ENCODE results near the gene PCDHB15. TPM values are rescaled to one million over a fixed set of nuclear protein-coding genes. Genes with fewer than 3 reads are reported as not detected.
A peak's percentile ranks its signal among the peaks of the same experiment; 100 is the strongest.
"Not testable (repeated sequence)": the region's sequence is repeated elsewhere in the genome, so short reads cannot be mapped to it uniquely, and the experiment has no call there.

The PCDHB15 gene
- total RNA-seq, 1 donor from 2014 or later = 1.6 TPM

GRCh38 chr5:141208478-141208877 is 36.7 kb upstream of the PCDHB15 start, which contains the start of gene PCDHB12:
Gene PCDHB12, plus strand, starts transcription at chr5:141208719. Its CDS starts 189 bp downstream, at chr5:141208908.
- Histone ChIP-seq H4K20me1 (ENCODE audit: insufficient read depth, low read length) (no peaks in the 10 kb centered on the region), H3K4me1 (ENCODE audit: insufficient read depth, low read length) (no peaks in the 10 kb centered on the region), H3K79me2 (ENCODE audit: insufficient read depth, low read length) (no peaks in the 10 kb centered on the region), H3K9me3 (ENCODE audit: insufficient read depth, low read depth, low read length) (no peaks in the 10 kb centered on the region), H3K36me3 (ENCODE audit: insufficient read depth, low read length) (no peaks in the 10 kb centered on the region), H3K9ac (ENCODE audit: low read length) (no peak within 1 kb of the TSS), H3K4me2 (ENCODE audit: low read length) (no peak within 1 kb of the TSS), H2AFZ (ENCODE audit: low read depth, low read length) (no peak within 1 kb of the TSS), H3K27me3 (ENCODE audit: insufficient read depth, low read length) (no peaks in the 10 kb centered on the region), H3K4me3 (ENCODE audit: insufficient read depth, low read depth, low read length) (no peak within 1 kb of the TSS), H3K27ac (ENCODE audit: low read depth, low read length) (no peak within 1 kb of the TSS)
- peaks cover 1% of the 10 kb centered on the region for H3K27me3 Mint-ChIP-seq (ENCODE audit: low read depth, unreplicated experiment)
- peaks cover 5% of the 10 kb centered on the region for H3K36me3 Mint-ChIP-seq (ENCODE audit: low read depth, unreplicated experiment)
- TF ChIP-seq EZH2 (IDR thresholded peaks at IDR 0.05; ENCODE audit: insufficient read depth, low read length) (no peak), CTCF (IDR thresholded peaks at IDR 0.05; ENCODE audit: insufficient read depth, low read depth, low read length) (peak; percentile 3)
- no peak within 1 kb of the TSS for H3K27ac Mint-ChIP-seq (ENCODE audit: unreplicated experiment)
- H3K4me3 Mint-ChIP-seq (ENCODE audit: unreplicated experiment) = no peak within 1 kb of the TSS
- peaks cover 6% of the 10 kb centered on the region for H3K9me3 Mint-ChIP-seq (ENCODE audit: unreplicated experiment)
- no peaks in the 10 kb centered on the region for H3K4me1 Mint-ChIP-seq (ENCODE audit: low read depth, unreplicated experiment)
- FAIRE-seq = no peak
- DNase-seq (ENCODE audit: low read depth) = no peak

- H3K4me3 Mint-ChIP-seq (ENCODE audit: unreplicated experiment); H3K27ac Mint-ChIP-seq (ENCODE audit: unreplicated experiment); H3K9me3 ChIP-seq (ENCODE audit: insufficient read depth, low read depth, low read length); H3K4me3 ChIP-seq (ENCODE audit: insufficient read depth, low read depth, low read length); H3K4me1 Mint-ChIP-seq (ENCODE audit: low read depth, unreplicated experiment); H3K79me2 ChIP-seq (ENCODE audit: insufficient read depth, low read length); H3K4me2 ChIP-seq (ENCODE audit: low read length); H3K4me1 ChIP-seq (ENCODE audit: insufficient read depth, low read length); H3K27ac ChIP-seq (ENCODE audit: low read depth, low read length); FAIRE-seq; H3K36me3 ChIP-seq (ENCODE audit: insufficient read depth, low read length); H3K9ac ChIP-seq (ENCODE audit: low read length); DNase-seq (ENCODE audit: low read depth); H2AFZ ChIP-seq (ENCODE audit: low read depth, low read length); H4K20me1 ChIP-seq (ENCODE audit: insufficient read depth, low read length); H3K27me3 ChIP-seq (ENCODE audit: insufficient read depth, low read length); H3K27me3 Mint-ChIP-seq (ENCODE audit: low read depth, unreplicated experiment): not testable (repeated sequence)
- H3K9me3 Mint-ChIP-seq (ENCODE audit: unreplicated experiment) = peaks cover 14% of the 10 kb centered on the region
- H3K36me3 Mint-ChIP-seq (ENCODE audit: low read depth, unreplicated experiment) = peaks cover 12% of the 10 kb centered on the region
Observed at GRCh38 chr5:141210281-141210680, 34.9 kb upstream of the PCDHB15 start.

GRCh38 chr5:141210849-141211248 is 34.3 kb upstream of the PCDHB15 start:
- not testable (repeated sequence) for H3K27me3 ChIP-seq (ENCODE audit: insufficient read depth, low read length); FAIRE-seq; DNase-seq (ENCODE audit: low read depth); H3K79me2 ChIP-seq (ENCODE audit: insufficient read depth, low read length); H3K27me3 Mint-ChIP-seq (ENCODE audit: low read depth, unreplicated experiment); H3K27ac ChIP-seq (ENCODE audit: low read depth, low read length); H2AFZ ChIP-seq (ENCODE audit: low read depth, low read length); H4K20me1 ChIP-seq (ENCODE audit: insufficient read depth, low read length); H3K9me3 ChIP-seq (ENCODE audit: insufficient read depth, low read depth, low read length); H3K4me1 Mint-ChIP-seq (ENCODE audit: low read depth, unreplicated experiment); H3K9ac ChIP-seq (ENCODE audit: low read length); H3K4me1 ChIP-seq (ENCODE audit: insufficient read depth, low read length); H3K4me3 ChIP-seq (ENCODE audit: insufficient read depth, low read depth, low read length); H3K36me3 ChIP-seq (ENCODE audit: insufficient read depth, low read length); H3K27ac Mint-ChIP-seq (ENCODE audit: unreplicated experiment); H3K4me2 ChIP-seq (ENCODE audit: low read length)
- Mint-ChIP-seq H3K36me3 (ENCODE audit: low read depth, unreplicated experiment) (peaks cover 13% of the 10 kb centered on the region), H3K9me3 (ENCODE audit: unreplicated experiment) (peaks cover 16% of the 10 kb centered on the region), H3K4me3 (ENCODE audit: unreplicated experiment) (peak overlapping the region; percentile 50)

- H3K4me2 ChIP-seq (ENCODE audit: low read length); H3K27me3 ChIP-seq (ENCODE audit: insufficient read depth, low read length); H4K20me1 ChIP-seq (ENCODE audit: insufficient read depth, low read length); H3K27ac ChIP-seq (ENCODE audit: low read depth, low read length); H3K79me2 ChIP-seq (ENCODE audit: insufficient read depth, low read length); H3K27me3 Mint-ChIP-seq (ENCODE audit: low read depth, unreplicated experiment); H3K4me1 Mint-ChIP-seq (ENCODE audit: low read depth, unreplicated experiment); H3K9ac ChIP-seq (ENCODE audit: low read length); H3K36me3 ChIP-seq (ENCODE audit: insufficient read depth, low read length); FAIRE-seq; H2AFZ ChIP-seq (ENCODE audit: low read depth, low read length); H3K4me3 ChIP-seq (ENCODE audit: insufficient read depth, low read depth, low read length); DNase-seq (ENCODE audit: low read depth); H3K4me1 ChIP-seq (ENCODE audit: insufficient read depth, low read length); H3K9me3 ChIP-seq (ENCODE audit: insufficient read depth, low read depth, low read length); H3K27ac Mint-ChIP-seq (ENCODE audit: unreplicated experiment): not testable (repeated sequence)
- peaks cover 26% of the 10 kb centered on the region for H3K9me3 Mint-ChIP-seq (ENCODE audit: unreplicated experiment)
- H3K36me3 Mint-ChIP-seq (ENCODE audit: low read depth, unreplicated experiment) = peaks cover 20% of the 10 kb centered on the region
- H3K4me3 Mint-ChIP-seq (ENCODE audit: unreplicated experiment) = peak within 1 kb of the TSS; percentile 40
Observed at GRCh38 chr5:141213656-141214339, 31.4 kb upstream of the PCDHB15 start, which contains the start of gene PCDHB13. Gene PCDHB13, plus strand, starts transcription at chr5:141213919. Its CDS starts 205 bp downstream, at chr5:141214124.

- not testable (repeated sequence) for H3K27me3 ChIP-seq (ENCODE audit: insufficient read depth, low read length); H3K27ac ChIP-seq (ENCODE audit: low read depth, low read length); H3K4me1 ChIP-seq (ENCODE audit: insufficient read depth, low read length); H3K4me2 ChIP-seq (ENCODE audit: low read length); H3K9ac ChIP-seq (ENCODE audit: low read length); H3K79me2 ChIP-seq (ENCODE audit: insufficient read depth, low read length); DNase-seq (ENCODE audit: low read depth); H3K36me3 ChIP-seq (ENCODE audit: insufficient read depth, low read length); H2AFZ ChIP-seq (ENCODE audit: low read depth, low read length); FAIRE-seq; H3K27ac Mint-ChIP-seq (ENCODE audit: unreplicated experiment); H4K20me1 ChIP-seq (ENCODE audit: insufficient read depth, low read length); H3K4me1 Mint-ChIP-seq (ENCODE audit: low read depth, unreplicated experiment); H3K4me3 Mint-ChIP-seq (ENCODE audit: unreplicated experiment); H3K27me3 Mint-ChIP-seq (ENCODE audit: low read depth, unreplicated experiment); H3K9me3 ChIP-seq (ENCODE audit: insufficient read depth, low read depth, low read length); H3K4me3 ChIP-seq (ENCODE audit: insufficient read depth, low read depth, low read length)
- H3K36me3 Mint-ChIP-seq (ENCODE audit: low read depth, unreplicated experiment) = peaks cover 20% of the 10 kb centered on the region
- peaks cover 30% of the 10 kb centered on the region for H3K9me3 Mint-ChIP-seq (ENCODE audit: unreplicated experiment)
Observed at GRCh38 chr5:141214583-141214982, 30.6 kb upstream of the PCDHB15 start.
